ENCODE data around the gene NMT2. TPM values are rescaled to one million over a fixed set of nuclear protein-coding genes. Genes with fewer than 3 reads are reported as not detected.

Gene NMT2
- polyA plus RNA-seq, 3 donors: 0.35 to 1.1 (median 0.36) TPM

DNA sequence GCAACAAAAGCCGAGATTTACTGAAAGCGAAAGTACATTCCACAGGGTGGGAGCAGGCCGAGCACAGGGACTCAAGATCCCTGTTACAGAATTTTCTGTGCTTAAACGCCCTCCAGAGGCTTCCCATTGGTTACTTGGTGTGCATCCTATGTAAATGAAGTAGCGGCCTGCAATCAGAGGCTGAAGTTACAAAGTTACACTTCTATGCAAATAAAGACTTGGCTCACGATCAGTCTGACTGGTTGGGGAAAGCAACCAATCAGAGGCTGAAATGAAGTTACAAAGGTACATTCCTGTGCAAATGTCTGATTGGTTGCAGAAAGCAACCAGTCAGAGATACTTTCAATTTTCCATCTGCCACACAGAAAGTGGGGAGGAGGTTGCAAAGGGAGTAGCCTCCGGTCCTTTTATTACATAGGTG, 84.0 kb downstream of the NMT2 start:
- H2AFZ ChIP-seq (ENCODE audit: insufficient read depth, low read depth, low read length, poor library complexity, severe bottlenecking): peak overlapping the region; percentile 35
- Mint-ChIP-seq H3K9me3 (no peaks in the 10 kb centered on the region), H3K27ac (no peak overlapping the region), H3K27me3 (ENCODE audit: low read depth in 3 of 3) (peaks cover 5 to 21% (median 12%) of the 10 kb centered on the region in 3 donors), H3K36me3 (no peaks in the 10 kb centered on the region), H3K4me3 (peak overlapping the region; percentile 24 to 32), H3K4me1 (peaks cover 4% of the 10 kb centered on the region)
- H3K4me3 ChIP-seq (replicated peaks in 1 of 3; ENCODE audit: low read depth in 2 of 3, low read length in 3 of 3): no peak overlapping the region
- 83% methylated on average over 3 of the region's 7 CpGs for WGBS (ENCODE audit: insufficient coverage)
- intact Hi-C loops (cut with micrococcal nuclease): no loop called here
- no peaks in the 10 kb centered on the region for H3K9me3 ChIP-seq (replicated peaks in 1 of 2; ENCODE audit: control insufficient read depth in 1 of 2, insufficient read depth in 1 of 2, low read length in 2 of 2)
- no peaks in the 10 kb centered on the region for H4K20me1 ChIP-seq (ENCODE audit: insufficient read depth, low read length)
- no peak overlapping the region for H3K9ac ChIP-seq (ENCODE audit: insufficient read depth, low read length, poor library complexity, severe bottlenecking)
- H3K27me3 ChIP-seq (ENCODE audit: control insufficient read depth in 2 of 2, insufficient read depth in 2 of 2, low read length in 2 of 2): peaks cover 2 to 13% of the 10 kb centered on the region in 2 donors
- no peaks in the 10 kb centered on the region for H3K79me2 ChIP-seq (ENCODE audit: insufficient read depth, low read length)
- H3K4me2 ChIP-seq (replicated peaks; ENCODE audit: extremely low read depth, low read length, poor library complexity, severe bottlenecking): no peak overlapping the region
- H3K36me3 ChIP-seq (replicated peaks in 1 of 2; ENCODE audit: control insufficient read depth in 1 of 2, insufficient read depth in 2 of 2, low read length in 2 of 2): no peaks in the 10 kb centered on the region
- DNase-seq: peak in 1 of 3 donors; percentile 26
- peaks cover 10% of the 10 kb centered on the region in 2 donors for H3K4me1 ChIP-seq (ENCODE audit: control insufficient read depth in 1 of 2, insufficient read depth in 2 of 2, low read length in 2 of 2)
- H3K27ac ChIP-seq (ENCODE audit: low read depth in 1 of 2, low read length in 2 of 2): no peak overlapping the region
- TF ChIP-seq, protein P1, sequence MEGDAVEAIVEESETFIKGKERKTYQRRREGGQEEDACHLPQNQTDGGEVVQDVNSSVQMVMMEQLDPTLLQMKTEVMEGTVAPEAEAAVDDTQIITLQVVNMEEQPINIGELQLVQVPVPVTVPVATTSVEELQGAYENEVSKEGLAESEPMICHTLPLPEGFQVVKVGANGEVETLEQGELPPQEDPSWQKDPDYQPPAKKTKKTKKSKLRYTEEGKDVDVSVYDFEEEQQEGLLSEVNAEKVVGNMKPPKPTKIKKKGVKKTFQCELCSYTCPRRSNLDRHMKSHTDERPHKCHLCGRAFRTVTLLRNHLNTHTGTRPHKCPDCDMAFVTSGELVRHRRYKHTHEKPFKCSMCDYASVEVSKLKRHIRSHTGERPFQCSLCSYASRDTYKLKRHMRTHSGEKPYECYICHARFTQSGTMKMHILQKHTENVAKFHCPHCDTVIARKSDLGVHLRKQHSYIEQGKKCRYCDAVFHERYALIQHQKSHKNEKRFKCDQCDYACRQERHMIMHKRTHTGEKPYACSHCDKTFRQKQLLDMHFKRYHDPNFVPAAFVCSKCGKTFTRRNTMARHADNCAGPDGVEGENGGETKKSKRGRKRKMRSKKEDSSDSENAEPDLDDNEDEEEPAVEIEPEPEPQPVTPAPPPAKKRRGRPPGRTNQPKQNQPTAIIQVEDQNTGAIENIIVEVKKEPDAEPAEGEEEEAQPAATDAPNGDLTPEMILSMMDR (IDR thresholded peaks at IDR 0.05): no peak

DNA sequence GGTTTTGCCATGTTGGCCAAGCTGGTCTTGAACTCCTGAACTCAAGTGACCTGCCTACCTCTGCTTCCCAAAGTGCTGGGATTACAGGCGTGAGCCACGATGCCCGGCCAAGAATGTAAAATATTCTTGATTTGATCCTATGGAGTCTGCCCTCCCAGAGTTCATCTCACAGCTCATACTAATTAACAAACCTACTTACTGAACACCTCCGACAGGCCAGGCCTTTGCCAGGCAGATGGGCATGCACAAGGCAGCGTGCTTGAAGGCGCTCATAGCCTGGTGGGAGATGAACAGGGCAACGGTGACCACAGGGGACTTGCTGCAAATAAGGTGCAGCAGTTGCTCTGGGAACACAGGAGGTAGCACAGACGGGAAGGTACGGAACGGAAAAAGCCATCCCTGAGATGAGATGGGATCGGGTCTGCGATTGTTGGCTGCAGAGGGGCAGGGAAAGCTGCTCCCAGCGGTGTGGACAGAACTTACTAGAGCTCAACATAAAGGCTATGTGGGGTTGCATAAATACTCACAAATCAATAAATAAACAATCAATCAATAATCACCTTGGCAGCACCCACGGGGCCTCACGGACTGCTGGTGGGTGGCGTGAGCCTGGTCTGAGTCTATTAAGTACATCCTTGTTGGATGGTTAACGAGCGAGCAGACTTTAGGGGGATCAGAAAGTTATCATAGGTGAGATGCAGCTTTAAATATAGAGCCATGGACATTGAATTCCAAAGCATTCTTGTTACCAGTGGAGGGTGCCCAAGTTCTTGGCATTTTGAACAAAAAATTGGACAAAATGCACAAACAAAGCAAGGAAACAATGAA, 84.6 kb downstream of the NMT2 start:
- intact Hi-C loops (cut with micrococcal nuclease): no loop called here
- peaks cover 8 to 9% of the 10 kb centered on the region in 2 donors for H3K4me1 ChIP-seq (ENCODE audit: control insufficient read depth in 1 of 2, insufficient read depth in 2 of 2, low read length in 2 of 2)
- peaks cover 6 to 21% (median 12%) of the 10 kb centered on the region in 3 donors for H3K27me3 Mint-ChIP-seq (ENCODE audit: low read depth in 3 of 3)
- no peak for DNase-seq
- no peak overlapping the region for H3K27ac ChIP-seq (ENCODE audit: low read depth in 1 of 2, low read length in 2 of 2)
- no peak overlapping the region for H3K9ac ChIP-seq (ENCODE audit: insufficient read depth, low read length, poor library complexity, severe bottlenecking)
- H3K27me3 ChIP-seq (ENCODE audit: control insufficient read depth in 2 of 2, insufficient read depth in 2 of 2, low read length in 2 of 2): peaks cover 2 to 13% of the 10 kb centered on the region in 2 donors
- H3K4me3 Mint-ChIP-seq: peak overlapping the region in 1 of 2 donors; percentile 32
- no peak overlapping the region for H3K4me3 ChIP-seq (replicated peaks in 1 of 3; ENCODE audit: low read depth in 2 of 3, low read length in 3 of 3)
- no peaks in the 10 kb centered on the region for H3K79me2 ChIP-seq (ENCODE audit: insufficient read depth, low read length)
- WGBS (ENCODE audit: insufficient coverage): 95% methylated on average over 13 of the region's 18 CpGs
- no peaks in the 10 kb centered on the region for H3K36me3 Mint-ChIP-seq
- H4K20me1 ChIP-seq (ENCODE audit: insufficient read depth, low read length): no peaks in the 10 kb centered on the region
- H3K4me2 ChIP-seq (replicated peaks; ENCODE audit: extremely low read depth, low read length, poor library complexity, severe bottlenecking): no peak overlapping the region
- H2AFZ ChIP-seq (ENCODE audit: insufficient read depth, low read depth, low read length, poor library complexity, severe bottlenecking): peak overlapping the region; percentile 35
- H3K27ac Mint-ChIP-seq: peak overlapping the region in 1 of 7 donors; percentile 73
- peaks cover 0 to 2% (median 0%) of the 10 kb centered on the region in 7 donors for H3K9me3 Mint-ChIP-seq
- peaks cover 4% of the 10 kb centered on the region for H3K4me1 Mint-ChIP-seq
- no peaks in the 10 kb centered on the region for H3K36me3 ChIP-seq (replicated peaks in 1 of 2; ENCODE audit: control insufficient read depth in 1 of 2, insufficient read depth in 2 of 2, low read length in 2 of 2)
- no peaks in the 10 kb centered on the region for H3K9me3 ChIP-seq (replicated peaks in 1 of 2; ENCODE audit: control insufficient read depth in 1 of 2, insufficient read depth in 1 of 2, low read length in 2 of 2)
- TF ChIP-seq, protein P1 (IDR thresholded peaks at IDR 0.05): no peak
